HCT116 (cell line): ENCODE measurements around the gene CDC42BPB. TPM values are rescaled to one million over a fixed set of nuclear protein-coding genes. Genes with fewer than 3 reads are reported as not detected.

Experiments
- ATAC-seq: fragments of 200-7000 bp; cut with Tn5 transposase; 2 replicates; pipeline ENCODE4 v1.9.1; 2020; ENCODE audit warnings: mild to moderate bottlenecking, moderate library complexity
- BruUV-seq: library from RNA; stranded (reverse); fragments of 400-500 nt; replicated peaks from 2 replicates; lab custom pipeline; 2021; lab: Mats Ljungman, UMichigan
- CTCF ChIA-PET: fragments of 300-600 bp; sonication (Branson Sonifier 250); formaldehyde crosslinking; loops from one replicate; lab custom pipeline; 2021; ENCODE audit warnings: antibody characterized with exemption; lab: Charles Lee
- POLR2A ChIA-PET: fragments of 300-600, 350-600 bp; sonication (Branson Sonifier 250); formaldehyde crosslinking; loops from one replicate; lab custom pipeline; 2021; ENCODE audit warnings: antibody characterized with exemption; lab: Charles Lee
- RAD21 ChIA-PET, 2 experiments: fragments of 300-600 bp; sonication (Branson Sonifier 250); formaldehyde crosslinking; loops; one replicate each; lab custom pipeline; 2023; ENCODE audit warnings: low total read pairs in 2 of 2; ENCODE audit not compliant: uncharacterized antibody in 2 of 2, unreplicated experiment in 2 of 2, low non-redundant PET in 1 of 2; lab: Charles Lee
- DNase-seq: peaks from one replicate; pipeline ENCODE4 v3.0.0-alpha.2; 2010; ENCODE audit warnings: low read depth, low spot score
- H2AFZ ChIP-seq: fragments of 200-600 bp; shearing (Covaris generic), sonication (generic); 2 replicates; pipeline ENCODE4 v1.6.1; 2017; ENCODE audit warnings: low read depth, mixed run types, mixed read lengths, antibody characterized with exemption, low read length; ENCODE audit not compliant: poor library complexity, severe bottlenecking
- H3K27ac ChIP-seq: 2 replicates; pipeline ENCODE4 v1.5.1; 2012; ENCODE audit warnings: low read depth, low read length
- H3K27me3 ChIP-seq: fragments of 200-600 bp; sonication (generic); 2 replicates; pipeline ENCODE4 v1.6.1; 2016; ENCODE audit warnings: mixed run types, low read length, mixed read lengths; ENCODE audit not compliant: insufficient read depth
- H3K36me3 ChIP-seq, 2 experiments: fragments of 200-500 bp in 1 of 2; fragments of 200-600 bp in 1 of 2; sonication (Bioruptor generic) in 1 of 2; sonication (generic) in 1 of 2; 2 replicates each; pipeline versions ENCODE4 v1.5.1 to v1.6.1; 2014 to 2016; ENCODE audit warnings: low read length in 2 of 2, inconsistent platforms in 1 of 2, mixed read lengths in 1 of 2, mixed run types in 1 of 2; ENCODE audit not compliant: insufficient read depth in 2 of 2, control insufficient read depth in 1 of 2
- H3K4me1 ChIP-seq, 2 experiments: fragments of 200-600 bp in 1 of 2; sonication (generic) in 1 of 2; 2 replicates each; pipeline versions ENCODE4 v1.5.1 to v1.6.1; 2012 to 2017; ENCODE audit warnings: low read length in 2 of 2, inconsistent platforms in 1 of 2, mild to moderate bottlenecking in 1 of 2, mixed read lengths in 1 of 2, mixed run types in 1 of 2, moderate library complexity in 1 of 2; ENCODE audit not compliant: insufficient read depth in 2 of 2, control insufficient read depth in 1 of 2
- H3K4me2 ChIP-seq: fragments of 200-600 bp; sonication (generic); 2 replicates; pipeline ENCODE4 v1.6.1; 2017; ENCODE audit warnings: mixed run types, low read length, mixed read lengths
- H3K4me3 ChIP-seq, 2 experiments: fragments of 200-600 bp in 1 of 2; sonication (generic) in 1 of 2; replicated peaks in 1 of 2; 2 replicates each; pipeline ENCODE4 v1.5.1; 2011 to 2016; ENCODE audit warnings: low read length in 2 of 2, control low read depth in 1 of 2, low read depth in 1 of 2, mild to moderate bottlenecking in 1 of 2, mixed read lengths in 1 of 2, mixed run types in 1 of 2
- H3K79me2 ChIP-seq: fragments of 200-600 bp; sonication (generic); 2 replicates; pipeline ENCODE4 v1.6.1; 2017; ENCODE audit warnings: mild to moderate bottlenecking, mixed run types, low read length, moderate library complexity, mixed read lengths; ENCODE audit not compliant: insufficient read depth
- H3K9ac ChIP-seq: fragments of 200-600 bp; sonication (generic); 2 replicates; pipeline ENCODE4 v1.6.1; 2016; ENCODE audit warnings: low read length, mixed read lengths
- H3K9me2 ChIP-seq: fragments of 200-600 bp; sonication (generic), shearing (Covaris generic); 2 replicates; pipeline ENCODE4 v1.6.1; 2017; ENCODE audit warnings: mixed run types, mild to moderate bottlenecking, moderate library complexity; ENCODE audit not compliant: insufficient read depth
- H3K9me3 ChIP-seq, 2 experiments: fragments of 200-500 bp in 1 of 2; fragments of 200-600 bp in 1 of 2; sonication (Bioruptor generic) in 1 of 2; sonication (generic) in 1 of 2; 2 replicates each; pipeline ENCODE4 v1.6.1; 2014 to 2017; ENCODE audit warnings: low read length in 2 of 2, mixed read lengths in 2 of 2, inconsistent platforms in 1 of 2, low read depth in 1 of 2, mild to moderate bottlenecking in 1 of 2, mixed run types in 1 of 2, moderate library complexity in 1 of 2; ENCODE audit not compliant: control insufficient read depth in 1 of 2, insufficient read depth in 1 of 2
- H4K20me1 ChIP-seq: fragments of 200-600 bp; sonication (generic), shearing (Covaris generic); 2 replicates; pipeline ENCODE4 v1.6.1; 2017; ENCODE audit warnings: mixed run types, mild to moderate bottlenecking, moderate library complexity; ENCODE audit not compliant: insufficient read depth
- CBX3 ChIP-seq: IDR thresholded peaks from 2 replicates; pipeline ENCODE4 v1.6.1; 2012; ENCODE audit warnings: low read depth
- EGR1 ChIP-seq: IDR thresholded peaks from 2 replicates; pipeline ENCODE4 v1.6.1; 2012; ENCODE audit warnings: low read depth
- EZH2phosphoT487 ChIP-seq: fragments of 200-600 bp; IDR thresholded peaks from 2 replicates; pipeline ENCODE4 v1.6.1; 2018; ENCODE audit warnings: antibody characterized with exemption, borderline replicate concordance
- FOSL1 ChIP-seq: IDR thresholded peaks from 2 replicates; pipeline ENCODE4 v1.6.1; 2012; ENCODE audit warnings: low read depth
- MAX ChIP-seq: IDR thresholded peaks from 2 replicates; pipeline ENCODE4 v1.6.1; 2012
- POLR2A ChIP-seq: IDR thresholded peaks from 2 replicates; pipeline ENCODE4 v1.7.0; 2011; ENCODE audit warnings: borderline replicate concordance; ENCODE audit not compliant: insufficient read depth, insufficient read length; ENCODE audit errors: extremely low read depth
- SP1 ChIP-seq: IDR thresholded peaks from 2 replicates; pipeline ENCODE4 v1.6.1; 2012; ENCODE audit warnings: low read depth
- SRF ChIP-seq: IDR thresholded peaks from 2 replicates; pipeline ENCODE4 v1.6.1; 2012; ENCODE audit warnings: low read depth
- TCF7L2 ChIP-seq: IDR thresholded peaks from 2 replicates; pipeline ENCODE4 v1.7.0; 2011; ENCODE audit warnings: borderline replicate concordance, inconsistent platforms; ENCODE audit not compliant: insufficient read depth, insufficient read length; ENCODE audit errors: extremely low read depth
- YY1 ChIP-seq: IDR thresholded peaks from 2 replicates; pipeline ENCODE4 v1.6.1; 2011; ENCODE audit warnings: low read length, low read depth, moderate library complexity, mild to moderate bottlenecking; ENCODE audit not compliant: insufficient replicate concordance; ENCODE audit errors: extremely low read depth
- intact Hi-C: fragments of 100-400 bp; cut with micrococcal nuclease; formaldehyde crosslinking; loops from 2 replicates; pipeline ENCODE4 v1.10.0; 2022
- total RNA-seq: library from RNA; stranded (reverse); gene quantifications from one replicate; pipeline ENCODE4 v1.2.1, GENCODE V29; 2021; ENCODE audit not compliant: unreplicated experiment
- TF ChIP-seq, protein P1 (sequence below), 3 experiments: fragments of 200-600 bp in 1 of 3; sonication (generic) in 1 of 3; IDR thresholded peaks in 2 of 3; conservative IDR thresholded peaks in 1 of 3; 2 replicates each; pipeline ENCODE4 v1.5.1; 2012 to 2017; ENCODE audit warnings: low read depth in 2 of 3, low read length in 2 of 3, antibody characterized with exemption in 1 of 3, borderline replicate concordance in 1 of 3, control low read depth in 1 of 3, mild to moderate bottlenecking in 1 of 3, mixed read lengths in 1 of 3, mixed run types in 1 of 3, moderate library complexity in 1 of 3; ENCODE audit not compliant: insufficient read depth in 1 of 3

Gene CDC42BPB
- total RNA-seq, 1 experiment from 2014 or later, result 85.6 TPM

- Histone ChIP-seq H3K4me1 (no peaks in the 10 kb centered on the region), H3K9me3 (no peaks in the 10 kb centered on the region), H2AFZ (no peak overlapping the region), H3K27me3 (no peaks in the 10 kb centered on the region), H3K9me2 (no peaks in the 10 kb centered on the region), H3K4me2 (no peak overlapping the region), H3K79me2 (no peaks in the 10 kb centered on the region), H3K27ac (no peak overlapping the region), H4K20me1 (no peaks in the 10 kb centered on the region), H3K4me3 (no peak overlapping the region), H3K9ac (no peak overlapping the region), H3K36me3 (no peaks in the 10 kb centered on the region; a peak in 1 of 4 replicates)
- CTCF ChIA-PET, result no interaction called here
- intact Hi-C loops, result loop anchor here (10.0 kb wide), 1 partner anchor 317 kb away; the partner anchor contains the start of gene RCOR1
- TF ChIP-seq TCF7L2 (no peak), SP1 (no peak), EZH2phosphoT487 (no peak), POLR2A (no peak), YY1 (no peak), SRF (no peak), EGR1 (no peak), CBX3 (no peak), MAX (no peak), FOSL1 (no peak)
- TF ChIP-seq, protein P1, sequence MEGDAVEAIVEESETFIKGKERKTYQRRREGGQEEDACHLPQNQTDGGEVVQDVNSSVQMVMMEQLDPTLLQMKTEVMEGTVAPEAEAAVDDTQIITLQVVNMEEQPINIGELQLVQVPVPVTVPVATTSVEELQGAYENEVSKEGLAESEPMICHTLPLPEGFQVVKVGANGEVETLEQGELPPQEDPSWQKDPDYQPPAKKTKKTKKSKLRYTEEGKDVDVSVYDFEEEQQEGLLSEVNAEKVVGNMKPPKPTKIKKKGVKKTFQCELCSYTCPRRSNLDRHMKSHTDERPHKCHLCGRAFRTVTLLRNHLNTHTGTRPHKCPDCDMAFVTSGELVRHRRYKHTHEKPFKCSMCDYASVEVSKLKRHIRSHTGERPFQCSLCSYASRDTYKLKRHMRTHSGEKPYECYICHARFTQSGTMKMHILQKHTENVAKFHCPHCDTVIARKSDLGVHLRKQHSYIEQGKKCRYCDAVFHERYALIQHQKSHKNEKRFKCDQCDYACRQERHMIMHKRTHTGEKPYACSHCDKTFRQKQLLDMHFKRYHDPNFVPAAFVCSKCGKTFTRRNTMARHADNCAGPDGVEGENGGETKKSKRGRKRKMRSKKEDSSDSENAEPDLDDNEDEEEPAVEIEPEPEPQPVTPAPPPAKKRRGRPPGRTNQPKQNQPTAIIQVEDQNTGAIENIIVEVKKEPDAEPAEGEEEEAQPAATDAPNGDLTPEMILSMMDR (IDR thresholded peaks at IDR 0.05 in 2 of 3, conservative IDR thresholded peaks at IDR 0.05 in 1 of 3; ENCODE audit: borderline replicate concordance in 1 of 3, insufficient read depth in 1 of 3, low read depth in 2 of 3, low read length in 2 of 3), result no peak
- RAD21 ChIA-PET, result interaction anchor here in 1 of 2 experiments (0.6 kb wide), 1 partner anchor 221 kb away, joined by 4 read pairs; no protein-coding TSS in a partner anchor
- no peak for ATAC-seq
- DNase-seq, result no peak
- POLR2A ChIA-PET, result no interaction called here
- BruUV-seq, result no TSS peak
Observed at GRCh38 chr14:102911991-102912761, 145.2 kb downstream of the CDC42BPB start.
